GM19238 (cell line): ENCODE results near the gene FAM107B.
"Not testable (repeated sequence)": the region's sequence is repeated elsewhere in the genome, so short reads cannot be mapped to it uniquely, and the experiment has no call there.

Source experiments
- DNase-seq: peaks from one replicate; pipeline ENCODE4 v3.0.0; 2011; ENCODE audit warnings: low spot score; ENCODE audit not compliant: insufficient read length

FAM107B gene

GRCh38 chr10:14774797-14775196, at the start of gene FAM107B:
Gene FAM107B, minus strand, starts transcription at chr10:14774897. Its CDS starts 234 bp downstream, at chr10:14774663.
- DNase-seq, result no peak

- no peak for DNase-seq
These were observed 49.3 kb upstream of the FAM107B start for GRCh38 chr10:14823966-14824365.

- peak; percentile 27 for DNase-seq
These were observed 48.4 kb upstream of the FAM107B start for GRCh38 chr10:14822879-14823755.

DNA sequence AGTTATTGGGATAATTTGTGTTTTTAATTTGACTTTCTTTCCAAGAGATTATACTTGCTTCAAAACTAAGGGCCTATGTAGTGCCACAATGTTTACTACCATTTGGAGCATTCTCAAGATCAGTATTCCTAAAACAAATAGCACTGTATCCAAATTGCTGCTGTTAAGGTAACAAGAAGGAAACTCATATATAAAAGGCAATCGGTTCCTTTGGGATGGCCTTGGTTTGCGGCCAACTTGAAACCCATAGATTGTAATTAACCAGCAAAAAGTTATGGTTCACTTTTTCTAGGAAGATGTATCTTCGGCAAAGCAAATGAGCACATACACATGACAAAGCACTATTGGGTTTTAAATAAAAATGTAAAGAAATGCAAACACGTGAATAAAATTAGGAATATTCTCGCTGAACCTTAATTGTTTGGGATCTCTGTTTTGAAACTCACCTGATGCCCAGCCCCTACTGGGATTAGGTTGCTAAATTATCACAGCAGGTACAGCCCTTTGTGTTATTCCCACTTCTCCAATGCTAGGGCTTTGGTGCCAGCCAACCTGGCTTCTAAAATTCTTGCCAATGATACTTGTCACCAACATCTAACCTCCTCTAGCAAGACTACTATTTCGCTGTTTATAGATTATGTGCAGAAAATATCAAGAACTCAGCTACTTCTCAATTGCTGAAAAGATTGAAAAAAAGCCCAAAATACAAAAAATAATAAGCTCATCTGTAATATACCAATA, 47.1 kb upstream of the FAM107B start:
- DNase-seq, result no peak

DNA sequence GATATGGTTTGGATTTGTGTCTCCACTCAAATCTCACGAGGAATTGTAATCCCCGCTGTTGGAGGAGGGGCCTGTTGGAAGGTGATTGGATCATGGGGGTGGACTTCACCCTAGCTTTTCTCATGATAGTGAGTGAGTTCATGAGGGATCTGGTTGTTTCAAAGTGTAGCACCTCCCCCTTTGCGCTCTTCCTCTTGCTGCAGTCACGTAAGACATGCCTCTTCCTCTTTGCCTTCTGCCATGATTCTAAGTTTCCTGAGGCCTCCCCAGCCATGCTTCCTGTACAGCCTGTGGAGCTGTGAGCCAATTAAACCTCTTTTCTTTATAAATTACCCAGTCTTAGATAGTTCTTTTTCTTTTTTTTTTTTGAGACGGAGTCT, 46.1 kb upstream of the FAM107B start:
- DNase-seq, result no peak

GRCh38 chr10:14820010-14820774, 45.5 kb upstream of the FAM107B start:
- no peak for DNase-seq

GRCh38 chr10:14816717-14817116, 42.0 kb upstream of the FAM107B start:
- DNase-seq, result not testable (repeated sequence)

GRCh38 chr10:14815681-14816080, 41.0 kb upstream of the FAM107B start:
- no peak for DNase-seq

DNA sequence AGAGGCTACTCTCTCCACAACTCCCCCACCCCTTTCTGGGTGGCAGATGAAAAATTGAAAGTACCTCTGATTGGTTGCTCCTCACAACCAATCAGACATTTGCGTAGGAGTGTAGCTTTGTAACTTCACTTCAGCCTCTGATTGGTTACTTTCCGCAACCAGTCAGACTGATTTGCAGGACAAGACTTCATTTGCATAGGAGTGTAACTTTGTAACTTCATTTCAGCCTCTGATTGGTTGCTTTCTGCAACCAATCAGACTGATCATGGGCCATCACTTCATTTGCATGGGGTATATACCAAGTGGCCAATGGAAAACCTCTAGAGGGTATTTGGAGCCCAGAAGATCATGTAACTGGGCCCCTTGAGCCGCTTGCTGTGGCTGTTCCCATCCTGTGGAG, 37.6 kb upstream of the FAM107B start:
- DNase-seq, result no peak

DNA sequence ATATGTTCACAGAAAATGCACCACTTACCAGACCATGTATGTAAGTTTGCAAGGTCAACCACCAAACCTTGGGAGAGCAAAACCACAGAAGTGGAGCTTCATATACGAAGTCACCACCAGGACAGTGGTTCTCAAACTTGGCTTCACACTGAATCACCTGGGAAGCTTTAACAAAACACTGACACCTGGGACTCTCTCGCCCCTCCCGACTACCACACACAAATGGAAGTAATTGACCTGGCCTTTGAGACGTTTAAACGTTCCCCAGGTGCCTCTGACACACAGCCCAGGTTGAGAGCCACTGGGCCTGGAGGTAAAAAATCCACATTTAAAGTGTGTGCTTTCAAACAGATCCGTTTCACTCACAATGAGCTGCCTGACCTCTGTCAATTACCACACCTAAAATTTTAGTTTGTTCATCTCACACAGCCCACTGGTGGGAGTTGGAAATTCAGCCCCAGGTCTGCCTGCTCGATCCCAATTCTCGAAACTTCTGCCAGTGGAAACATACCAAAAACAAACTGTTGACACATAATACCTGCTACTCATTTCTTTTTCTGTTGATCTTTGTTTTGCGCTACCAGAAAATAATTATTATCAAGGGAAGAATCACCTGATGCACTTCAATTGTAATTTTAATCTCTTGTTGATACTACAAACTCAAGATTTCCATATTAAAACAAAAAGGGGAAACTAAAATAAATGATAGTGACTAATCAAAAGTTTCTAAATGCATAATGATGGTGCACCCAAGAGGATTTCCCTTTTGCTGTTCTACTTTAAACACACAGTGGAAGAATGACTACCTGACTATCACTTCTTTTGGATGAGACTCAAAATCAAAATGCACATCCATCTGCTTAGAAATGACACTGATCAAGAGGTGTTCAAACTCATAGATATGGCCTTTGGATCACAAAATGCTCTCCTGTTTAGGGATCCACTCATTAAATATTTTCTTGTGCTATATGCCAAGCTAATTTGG, 36.6 kb upstream of the FAM107B start:
- DNase-seq, result no peak

- no peak for DNase-seq
These were observed 31.6 kb upstream of the FAM107B start for GRCh38 chr10:14806318-14806717.

GRCh38 chr10:14803827-14804226, 29.1 kb upstream of the FAM107B start:
- DNase-seq, result no peak

DNA sequence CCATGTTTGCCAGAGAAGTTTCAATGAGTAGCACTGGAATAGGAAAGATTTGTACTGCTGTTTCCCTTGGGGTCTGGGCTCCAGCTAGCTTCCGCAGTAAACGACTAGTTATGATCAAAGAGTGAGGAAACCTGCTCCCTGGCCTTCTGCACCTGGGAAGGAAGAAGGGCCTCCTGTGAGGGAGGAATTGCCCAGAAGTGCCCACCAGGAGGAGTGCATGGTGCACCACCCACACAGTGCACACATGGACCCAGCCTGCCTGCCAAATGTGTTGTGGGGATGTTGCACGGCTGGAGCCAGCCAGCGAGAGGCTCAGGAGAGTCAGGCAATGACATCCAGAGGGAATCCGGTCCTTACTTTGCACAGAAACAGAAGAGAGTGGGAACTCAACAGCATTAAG, 27.0 kb upstream of the FAM107B start:
- no peak for DNase-seq

- no peak for DNase-seq
These were observed 25.7 kb upstream of the FAM107B start for GRCh38 chr10:14800397-14800796.

- DNase-seq, result no peak
These were observed 23.9 kb upstream of the FAM107B start for GRCh38 chr10:14798636-14799035.

DNA sequence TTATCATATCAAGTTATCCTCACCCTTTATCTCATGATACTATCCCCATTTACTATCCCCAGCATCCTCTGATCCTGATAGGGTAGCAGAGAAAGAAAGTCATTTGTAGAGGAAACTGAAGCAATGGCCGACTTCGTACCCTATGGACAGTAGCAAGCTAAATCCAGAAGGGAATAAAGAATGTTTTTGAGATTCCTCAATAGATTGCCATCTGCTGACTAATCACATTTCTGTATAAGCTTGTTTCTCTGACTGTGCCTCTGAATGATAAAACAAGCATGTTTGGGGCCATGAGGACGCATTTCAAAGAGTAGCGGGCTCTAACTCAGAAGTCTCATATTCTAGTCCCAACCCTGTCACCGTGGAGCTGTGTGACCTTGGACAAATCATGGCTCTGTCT, 13.2 kb upstream of the FAM107B start:
- no peak for DNase-seq

GRCh38 chr10:14784459-14785055, 9.9 kb upstream of the FAM107B start:
- DNase-seq, result no peak

DNA sequence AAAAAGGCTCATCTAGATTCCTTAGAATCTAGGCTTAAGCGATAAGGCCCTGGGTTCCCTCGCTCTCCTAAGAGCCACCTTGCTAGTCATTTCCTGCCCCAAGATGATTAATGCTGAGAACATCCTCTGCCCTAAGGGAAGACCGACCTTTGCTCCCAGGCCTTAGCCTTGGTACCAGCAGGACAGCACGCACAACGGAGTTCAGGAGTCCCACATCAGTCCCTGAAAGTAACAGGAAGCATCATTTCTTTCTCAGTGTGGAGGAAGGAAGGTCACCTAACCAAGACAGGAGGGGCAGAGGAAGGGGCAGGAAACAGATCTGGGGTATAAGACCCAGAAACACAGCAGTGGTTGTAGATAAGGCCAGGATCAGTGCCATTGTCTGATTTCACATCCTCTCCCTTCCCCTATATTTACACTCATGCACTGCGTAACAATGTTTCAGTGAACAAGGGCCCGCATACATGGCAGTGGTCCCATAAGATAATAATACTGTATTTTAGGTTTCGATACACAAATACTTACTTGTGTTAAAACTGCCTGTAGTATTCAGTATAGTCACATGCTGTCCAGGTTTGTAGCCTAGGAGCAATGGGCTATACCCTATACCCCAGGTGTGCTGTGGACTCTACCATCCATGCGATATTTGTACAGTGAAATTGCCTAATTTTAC, 8.1 kb upstream of the FAM107B start:
- no peak for DNase-seq

DNA sequence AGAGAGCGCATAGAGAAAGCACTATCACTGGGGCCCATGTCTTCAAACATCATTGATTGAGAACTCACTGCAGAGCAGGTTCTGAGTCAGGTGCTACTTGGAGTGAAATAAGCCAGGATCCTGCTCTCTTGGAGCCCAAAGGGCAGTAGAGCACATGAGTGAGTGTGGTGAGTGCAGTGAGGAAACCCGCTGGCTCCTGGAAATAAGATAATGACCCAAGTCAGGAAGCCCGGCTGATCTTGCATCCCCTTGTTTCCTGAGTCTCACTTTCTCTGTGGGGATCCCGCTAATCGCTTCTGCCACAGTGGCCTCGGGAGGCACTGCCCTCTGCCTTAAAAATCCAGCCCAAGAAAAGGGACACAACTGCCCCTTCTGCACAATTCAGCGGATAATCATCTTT, 7.1 kb upstream of the FAM107B start:
- no peak for DNase-seq
